ENCODE data around the gene DYNC1LI2. TPM values are rescaled to one million over a fixed set of nuclear protein-coding genes. Genes with fewer than 3 reads are reported as not detected.
"Not testable (repeated sequence)": the region's sequence is repeated elsewhere in the genome, so short reads cannot be mapped to it uniquely, and the experiment has no call there.

DYNC1LI2 gene
- total RNA-seq, 1 experiment from 2014 or later = 45.7 TPM

DNA sequence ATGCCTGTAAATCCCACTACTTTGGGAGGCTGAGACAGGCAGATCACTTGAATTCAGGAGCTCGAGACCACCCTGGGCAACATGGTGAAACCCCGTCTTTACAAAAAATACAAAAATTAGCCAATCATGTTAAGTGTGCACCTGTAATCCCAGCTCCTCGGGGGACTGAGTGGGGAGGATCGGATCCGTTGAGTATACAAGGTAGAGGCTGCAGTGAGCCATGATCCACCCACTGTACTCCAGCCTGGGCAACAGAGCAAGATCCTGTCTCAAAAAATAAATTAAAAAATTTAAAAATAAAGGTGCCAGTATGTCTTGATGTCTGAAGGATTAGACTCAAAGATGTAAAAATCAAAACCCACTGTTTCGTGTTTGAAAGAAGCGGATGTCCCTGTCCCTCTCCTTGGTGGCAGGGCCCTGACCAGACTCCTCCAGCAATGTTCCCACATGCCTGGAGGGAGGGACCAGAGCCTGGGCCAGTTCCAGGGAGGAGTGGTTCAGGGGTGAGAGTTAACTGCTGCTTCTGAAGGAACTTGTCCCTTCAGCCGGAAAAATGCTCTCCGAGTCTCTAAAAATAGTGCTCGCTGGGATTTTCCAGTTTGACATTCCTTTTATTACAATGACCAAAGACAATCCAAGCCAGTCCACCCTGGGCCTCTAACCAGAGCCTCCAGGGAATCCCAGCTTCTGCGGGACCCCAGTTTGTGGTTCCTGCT is 45.5 kb downstream of the DYNC1LI2 start:
- no peak for DNase-seq (ENCODE audit: low read depth)
- in situ Hi-C loops (cut with HindIII; ENCODE audit: low pct_unique_long_range_greater_than_20kb, low sequenced_read_pairs) = no loop called here

DNA sequence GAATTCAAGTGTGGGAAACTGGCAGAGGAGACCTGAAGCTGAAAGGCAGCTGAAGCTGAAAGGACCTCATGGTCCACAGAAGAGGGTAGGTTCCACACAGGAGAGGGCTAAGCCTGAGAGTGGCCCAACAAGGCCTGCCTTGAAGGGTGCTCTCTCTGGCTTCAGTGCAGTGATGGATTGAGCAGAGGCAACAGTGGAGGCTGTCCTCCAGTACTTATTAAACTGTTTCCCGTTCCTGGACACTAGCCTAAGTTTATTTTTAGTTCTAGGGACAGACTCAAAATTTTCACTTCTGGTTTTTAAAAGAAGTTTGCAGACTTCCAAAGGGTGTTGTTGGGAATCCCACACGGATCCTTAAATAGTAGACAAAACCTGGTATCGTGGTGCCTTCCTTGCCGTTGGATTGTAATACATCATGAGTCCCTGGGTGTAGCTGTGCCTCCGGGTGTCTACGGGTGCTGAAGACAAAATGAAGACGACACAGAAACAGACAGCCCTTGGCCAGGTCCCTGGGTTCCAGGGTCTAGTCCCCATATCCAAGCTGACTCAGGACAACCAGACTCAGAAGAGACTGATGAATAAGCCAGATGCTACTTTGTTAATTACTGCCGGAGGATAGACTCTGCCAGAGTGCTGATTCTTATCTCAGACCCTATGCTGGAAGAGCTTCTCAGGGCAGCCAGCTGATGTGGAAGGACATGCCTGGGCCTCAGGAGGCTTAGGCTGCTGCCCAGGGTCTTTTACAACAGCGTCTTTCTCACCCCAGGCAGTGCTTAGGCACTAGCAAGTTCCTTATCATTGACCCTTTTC is 47.8 kb downstream of the DYNC1LI2 start:
- DNase-seq (ENCODE audit: low read depth) = no peak
- in situ Hi-C loops (cut with HindIII; ENCODE audit: low pct_unique_long_range_greater_than_20kb, low sequenced_read_pairs) = no loop called here

DNA sequence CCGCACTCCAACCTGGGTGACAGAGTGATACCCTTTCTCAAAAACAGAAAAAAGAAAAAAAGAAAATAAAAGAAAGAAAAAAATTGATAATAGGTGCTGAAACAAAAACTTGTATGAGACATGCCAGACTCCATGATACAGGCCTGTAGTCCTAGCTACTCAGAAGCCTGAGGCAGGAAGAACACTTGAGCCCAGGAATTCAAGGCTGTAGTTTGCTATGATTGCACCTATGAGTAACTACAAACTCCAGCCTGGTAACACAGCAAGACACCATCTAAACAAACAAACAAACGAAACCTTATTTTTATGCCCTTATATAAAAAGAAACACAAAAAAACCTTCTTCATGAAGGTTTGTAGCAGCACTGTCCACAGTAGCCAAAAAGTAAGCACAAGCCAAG is 49.9 kb downstream of the DYNC1LI2 start:
- no peak for DNase-seq (ENCODE audit: low read depth)
- in situ Hi-C loops (cut with HindIII; ENCODE audit: low pct_unique_long_range_greater_than_20kb, low sequenced_read_pairs) = no loop called here

DNA sequence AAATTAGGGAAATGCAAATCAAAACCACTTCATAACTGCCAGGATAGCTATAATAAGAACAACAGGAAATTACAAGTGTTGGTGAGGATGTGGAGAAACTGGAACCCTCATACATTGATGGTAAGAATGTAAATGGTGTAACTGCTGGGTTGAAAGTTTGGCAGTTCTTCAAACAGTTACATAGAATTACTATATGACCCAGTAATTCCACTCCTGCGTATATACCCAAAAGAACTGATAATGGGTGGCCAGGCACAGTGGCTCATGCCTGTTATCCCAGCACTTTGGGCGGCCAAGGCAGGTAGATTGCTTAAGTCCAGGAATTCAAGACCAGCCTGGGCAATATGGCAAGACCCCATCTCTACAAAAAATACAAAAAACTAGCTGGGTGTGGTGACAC is 50.4 kb downstream of the DYNC1LI2 start:
- DNase-seq (ENCODE audit: low read depth) = no peak
- in situ Hi-C loops (cut with HindIII; ENCODE audit: low pct_unique_long_range_greater_than_20kb, low sequenced_read_pairs) = no loop called here

DNA sequence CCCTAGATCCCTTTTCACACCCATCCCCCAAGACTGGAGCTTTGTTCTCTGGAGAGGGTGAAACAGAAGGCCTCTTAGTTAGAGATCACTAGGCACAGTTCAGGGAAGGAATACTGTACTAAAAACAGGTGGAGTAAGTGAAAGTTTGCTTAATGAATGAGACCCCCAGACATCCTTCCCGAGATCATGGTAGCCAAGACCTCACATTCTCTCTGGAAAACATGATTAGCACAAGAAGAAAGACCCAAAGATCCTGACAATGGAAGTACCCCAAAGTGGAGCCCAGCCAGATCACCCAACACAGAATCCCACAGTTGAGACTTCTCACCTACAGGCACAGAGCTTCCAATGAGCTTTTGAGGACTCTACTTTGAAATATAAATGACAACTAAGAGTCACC is 51.5 kb downstream of the DYNC1LI2 start:
- in situ Hi-C loops (cut with HindIII; ENCODE audit: low pct_unique_long_range_greater_than_20kb, low sequenced_read_pairs) = no loop called here
- DNase-seq (ENCODE audit: low read depth) = no peak

DNA sequence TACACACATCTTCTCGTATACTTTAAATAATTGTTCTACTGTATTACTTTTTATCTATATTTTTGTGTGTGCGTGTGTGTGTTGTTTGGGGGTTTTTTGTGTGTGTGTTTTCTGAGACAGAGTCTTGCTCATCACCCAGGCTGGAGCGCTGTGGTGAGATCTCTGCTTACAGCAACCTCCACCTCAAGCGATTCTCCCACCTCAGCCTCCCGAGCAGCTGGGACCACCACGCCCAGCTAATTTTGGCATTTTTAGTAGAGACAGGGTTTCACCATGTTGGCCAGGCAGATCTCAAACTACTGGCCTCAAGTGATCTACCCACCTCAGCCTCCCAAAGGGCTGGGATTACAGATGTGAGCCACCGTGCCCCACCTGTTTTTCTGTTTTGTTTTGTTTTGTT is 53.4 kb downstream of the DYNC1LI2 start:
- in situ Hi-C loops (cut with HindIII; ENCODE audit: low pct_unique_long_range_greater_than_20kb, low sequenced_read_pairs) = no loop called here

DNA sequence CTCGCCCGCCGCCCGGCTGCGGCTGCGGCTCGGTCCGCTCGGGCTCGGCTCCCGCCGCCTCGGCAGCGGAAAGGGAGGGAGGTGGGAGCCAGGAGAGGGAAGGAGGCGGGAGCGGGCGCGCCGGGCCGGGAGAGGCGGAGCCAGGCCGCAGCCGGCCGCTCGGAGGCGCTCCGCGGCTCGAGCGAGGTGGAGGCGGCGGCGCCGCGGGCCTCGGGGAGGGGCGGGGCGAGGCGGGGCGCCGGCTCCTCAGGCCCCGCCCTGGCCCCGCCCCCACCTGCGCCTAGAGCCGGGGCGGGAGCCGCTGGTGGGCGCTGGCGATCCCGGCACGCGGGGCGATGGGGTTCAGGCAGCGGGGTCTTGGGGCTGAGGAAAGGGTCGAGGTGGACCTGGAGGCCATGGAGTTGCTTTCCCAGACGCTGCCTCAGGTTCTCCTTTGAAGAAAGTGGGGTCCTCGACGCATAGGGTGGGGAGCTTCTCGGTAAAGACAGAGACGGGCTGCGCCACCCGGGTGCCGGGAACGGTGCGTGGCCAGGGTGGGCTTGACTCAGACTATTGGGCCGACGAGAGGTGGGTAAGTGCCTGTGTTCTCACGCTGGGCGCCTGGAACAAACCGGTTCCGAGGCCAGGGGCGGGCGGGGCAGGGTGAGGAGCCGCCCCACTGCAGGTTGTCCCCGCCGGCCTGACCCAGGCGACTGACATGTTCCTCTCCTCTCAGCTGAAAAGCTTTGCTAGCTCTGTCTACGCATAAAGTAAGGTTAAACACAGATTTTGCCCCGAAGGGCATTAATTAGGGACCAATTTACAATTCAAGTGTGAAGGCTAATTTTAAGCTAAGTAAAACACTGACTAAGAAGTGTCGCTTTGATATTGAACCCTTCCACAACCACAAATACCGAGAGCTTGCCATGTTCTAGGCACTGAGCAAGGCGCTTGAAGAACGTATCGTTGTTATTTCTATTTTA is 54.5 kb downstream of the DYNC1LI2 start, which contains the start of gene CMTM4:
Gene CMTM4 (minus strand): TSS at position 75 of the 962 bp plus-strand sequence. CDS start 218 bp downstream, outside the sequence.
- in situ Hi-C loops (cut with HindIII; ENCODE audit: low pct_unique_long_range_greater_than_20kb, low sequenced_read_pairs) = no loop called here
- peak; percentile 85 for DNase-seq (ENCODE audit: low read depth)

More for the DNA sequence above, 53.4 kb downstream of the DYNC1LI2 start:
- no peak for DNase-seq (ENCODE audit: low read depth)

DNA sequence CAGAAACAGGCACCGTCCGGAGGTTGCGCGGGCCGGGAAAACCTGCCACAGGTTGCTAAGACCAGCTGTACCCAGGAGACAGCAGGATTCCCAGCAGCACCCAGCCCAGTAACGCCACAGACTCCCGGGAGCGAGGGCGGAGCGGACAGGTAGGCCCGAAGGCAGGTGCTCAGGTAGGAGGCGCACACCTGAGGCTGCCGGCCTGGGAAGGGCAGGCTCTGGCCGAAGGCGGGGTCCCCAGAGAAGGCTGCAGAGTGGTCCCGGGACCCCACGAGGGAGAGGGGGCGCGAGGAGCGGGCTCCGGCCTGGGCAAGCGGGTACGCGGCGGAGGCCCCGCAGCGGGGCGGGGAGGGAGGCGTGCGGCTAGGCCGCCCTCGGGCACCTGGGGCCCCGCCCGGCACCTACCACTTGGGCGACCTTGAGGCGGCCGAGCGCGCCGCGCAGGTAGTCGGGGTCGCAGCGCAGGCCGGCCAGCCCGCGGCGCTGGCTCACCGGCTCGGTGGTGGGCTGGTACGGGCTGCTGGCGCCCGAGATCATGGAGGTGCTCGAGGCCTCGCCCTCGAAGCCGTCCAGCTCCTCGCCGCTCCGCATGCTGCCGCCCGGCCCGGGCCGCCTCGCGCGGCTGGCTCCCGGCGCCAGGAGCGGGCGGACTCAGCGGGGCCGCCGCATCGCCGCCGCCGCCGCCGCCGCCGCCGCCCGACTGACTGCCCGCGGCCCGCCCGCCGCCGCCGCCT is 55.3 kb downstream of the DYNC1LI2 start:
- peak; percentile 35 for DNase-seq (ENCODE audit: low read depth)
- in situ Hi-C loops (cut with HindIII; ENCODE audit: low pct_unique_long_range_greater_than_20kb, low sequenced_read_pairs) = no loop called here

DNA sequence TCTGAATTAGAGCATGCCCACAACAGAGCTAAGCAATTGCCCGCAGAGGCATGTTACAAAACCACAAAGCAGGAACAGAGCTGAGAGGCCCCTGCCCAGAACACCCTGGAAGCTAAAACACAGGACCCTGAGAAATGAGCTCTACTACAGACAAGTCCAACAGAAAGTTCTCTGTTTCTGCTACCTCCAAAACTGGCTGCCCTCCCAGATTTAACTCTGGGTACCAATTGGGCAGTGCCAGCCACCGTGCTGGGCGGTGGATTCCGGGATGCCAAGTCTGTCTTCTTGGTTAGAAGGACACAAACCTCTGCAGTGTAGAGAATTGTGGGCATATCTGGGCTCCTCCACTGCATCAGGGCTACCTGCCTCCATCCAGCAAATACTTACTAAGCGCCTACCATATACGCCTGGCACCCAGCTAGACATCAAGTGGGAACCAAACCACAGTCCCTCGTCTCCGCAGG is 55.9 kb downstream of the DYNC1LI2 start:
- DNase-seq (ENCODE audit: low read depth) = no peak
- in situ Hi-C loops (cut with HindIII; ENCODE audit: low pct_unique_long_range_greater_than_20kb, low sequenced_read_pairs) = no loop called here

DNA sequence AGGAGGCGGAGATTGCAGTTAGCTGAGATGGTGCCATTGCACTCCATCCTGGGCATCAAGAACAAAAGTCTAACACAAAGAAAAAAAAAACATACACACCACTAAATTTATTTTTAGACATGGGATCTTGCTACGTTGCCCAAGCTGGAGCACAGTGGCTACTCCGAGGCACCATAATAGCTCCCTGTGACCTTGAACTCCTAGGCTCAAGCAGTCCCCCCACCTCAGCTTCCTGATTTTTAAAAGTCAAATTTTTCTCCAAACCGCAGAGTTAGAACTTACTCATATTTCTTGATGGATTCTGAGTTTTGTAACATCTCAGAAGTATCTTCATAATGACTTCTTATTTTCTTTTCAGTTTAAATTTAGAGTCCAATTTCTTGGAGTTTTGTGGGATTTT is 58.3 kb downstream of the DYNC1LI2 start:
- in situ Hi-C loops (cut with HindIII; ENCODE audit: low pct_unique_long_range_greater_than_20kb, low sequenced_read_pairs) = no loop called here
- DNase-seq (ENCODE audit: low read depth) = no peak

DNA sequence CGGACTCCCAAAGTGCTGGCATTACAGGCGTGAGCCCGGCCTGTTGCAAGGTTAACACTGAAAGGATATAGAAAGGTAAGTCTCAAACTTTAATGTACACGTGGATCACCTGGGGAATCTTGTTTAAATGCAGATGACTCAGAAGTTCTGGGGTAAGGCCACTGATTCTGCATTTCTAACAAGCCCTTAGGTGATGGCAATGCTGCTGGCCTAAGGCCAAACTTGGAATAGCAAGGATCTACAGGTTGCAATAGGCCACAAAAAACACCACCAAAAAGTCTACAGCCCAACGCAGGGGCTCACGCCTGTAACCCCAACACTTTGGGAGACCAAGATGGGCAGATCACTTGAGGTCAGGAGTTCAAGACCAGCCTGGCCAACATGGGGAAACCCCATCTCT is 59.1 kb downstream of the DYNC1LI2 start:
- in situ Hi-C loops (cut with HindIII; ENCODE audit: low pct_unique_long_range_greater_than_20kb, low sequenced_read_pairs) = no loop called here
- no peak for DNase-seq (ENCODE audit: low read depth)

DNA sequence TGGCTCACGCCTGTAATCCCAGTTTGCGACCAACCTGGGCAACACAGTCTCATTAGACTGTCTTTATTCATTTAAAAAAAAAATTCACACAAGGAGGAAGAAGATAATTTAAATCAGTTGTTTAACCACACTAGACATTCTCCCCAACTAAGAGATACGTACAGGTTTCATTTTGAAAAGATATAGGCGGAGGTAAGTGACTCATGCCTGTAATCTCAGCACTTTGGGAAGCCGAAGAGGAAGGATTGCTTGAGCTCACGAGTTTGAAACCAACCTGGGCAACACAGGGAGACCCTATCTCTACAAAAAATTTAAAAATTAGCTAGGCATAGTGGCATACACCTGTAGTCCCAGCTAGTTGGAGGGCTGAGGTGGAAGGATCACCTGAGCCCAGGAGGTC is 60.2 kb downstream of the DYNC1LI2 start:
- no peak for DNase-seq (ENCODE audit: low read depth)
- in situ Hi-C loops (cut with HindIII; ENCODE audit: low pct_unique_long_range_greater_than_20kb, low sequenced_read_pairs) = no loop called here

DNA sequence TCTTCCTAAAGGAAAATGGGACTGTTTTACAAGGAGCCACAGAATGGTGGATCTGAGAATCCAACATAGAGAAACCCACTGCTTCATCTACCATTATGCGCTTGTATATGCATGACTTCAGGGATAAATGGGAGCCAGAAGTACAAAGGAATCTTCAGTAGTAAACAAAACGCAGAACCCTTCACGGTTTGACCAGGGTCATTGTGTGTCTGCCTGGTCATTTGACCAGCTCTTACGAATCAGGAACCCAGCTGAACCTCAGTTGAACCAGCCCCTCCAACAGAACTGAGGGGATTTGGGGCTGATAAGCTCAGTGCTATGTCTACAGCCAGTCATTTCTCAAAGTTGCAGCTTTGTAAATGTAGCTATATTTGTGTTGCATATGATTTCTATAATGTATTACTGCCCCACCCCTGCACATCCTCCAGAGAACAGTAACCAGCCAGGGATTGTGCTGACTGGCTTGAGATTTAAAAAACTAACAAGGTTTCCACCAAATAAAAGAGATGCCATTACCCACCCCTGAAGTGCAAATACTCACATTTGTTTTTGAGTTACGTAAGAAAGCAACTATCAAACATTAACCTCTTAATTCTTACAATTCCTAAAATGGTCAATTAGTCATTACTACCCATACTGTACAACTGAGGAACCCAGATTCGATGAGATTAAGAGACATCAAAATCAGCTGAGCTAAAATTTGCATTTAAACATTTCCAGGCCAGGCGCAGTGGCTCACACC is 61.1 kb downstream of the DYNC1LI2 start:
- in situ Hi-C loops (cut with HindIII; ENCODE audit: low pct_unique_long_range_greater_than_20kb, low sequenced_read_pairs) = no loop called here
- no peak for DNase-seq (ENCODE audit: low read depth)

DNA sequence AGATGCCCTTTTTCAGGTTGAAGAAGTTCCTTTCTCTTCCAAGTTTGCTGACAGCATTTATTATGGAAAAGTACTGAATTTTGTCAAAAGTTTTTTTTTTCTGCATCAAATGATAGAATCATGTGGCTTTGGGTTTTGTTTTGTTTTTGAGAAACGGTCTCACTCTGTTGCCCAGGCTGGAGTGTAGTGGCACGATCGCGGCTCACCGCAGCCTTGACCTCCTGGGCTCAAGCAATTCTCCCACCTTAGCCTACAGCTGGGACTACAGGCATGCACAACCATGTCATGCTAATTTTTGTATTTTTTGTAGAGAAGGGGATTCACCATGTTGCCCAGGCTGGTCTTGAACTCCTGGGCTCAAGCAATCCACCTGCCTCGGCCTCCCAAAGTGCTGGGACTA is 62.1 kb downstream of the DYNC1LI2 start:
- in situ Hi-C loops (cut with HindIII; ENCODE audit: low pct_unique_long_range_greater_than_20kb, low sequenced_read_pairs) = no loop called here
- peak; percentile 39 for DNase-seq (ENCODE audit: low read depth)

DNA sequence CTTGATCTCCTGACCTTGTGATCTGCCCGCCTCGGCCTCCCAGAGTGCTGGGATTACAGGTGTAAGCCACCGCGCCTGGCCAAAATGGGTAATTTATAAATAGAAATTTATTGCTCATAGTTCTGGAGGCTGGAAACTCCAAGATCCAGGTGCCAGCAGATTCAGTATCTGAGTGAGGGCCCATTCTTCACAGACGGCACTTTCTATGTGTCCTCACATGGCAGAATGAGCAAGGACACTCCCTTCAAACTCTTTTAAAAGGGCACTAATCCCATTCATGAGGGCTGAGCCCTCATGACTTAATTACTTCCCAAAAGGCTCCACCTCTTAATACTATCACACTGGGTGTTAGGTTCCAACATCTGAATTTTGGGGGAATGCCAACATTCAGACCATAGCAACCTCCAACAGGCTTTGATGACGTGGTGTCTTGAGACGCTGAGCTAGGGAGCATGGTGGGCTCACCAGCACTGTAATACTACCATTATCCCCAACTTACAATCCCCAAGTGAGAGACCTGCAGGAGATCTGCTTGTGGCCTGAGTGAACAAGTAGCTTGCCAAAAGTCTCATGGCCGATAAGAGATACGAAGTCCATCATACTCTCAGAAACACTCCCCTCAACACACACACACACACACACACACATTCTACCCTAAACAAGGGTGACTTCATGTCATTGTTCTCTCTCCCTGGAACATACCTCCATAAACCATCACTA is 63.3 kb downstream of the DYNC1LI2 start:
- in situ Hi-C loops (cut with HindIII; ENCODE audit: low pct_unique_long_range_greater_than_20kb, low sequenced_read_pairs) = no loop called here
- no peak for DNase-seq (ENCODE audit: low read depth)

DNA sequence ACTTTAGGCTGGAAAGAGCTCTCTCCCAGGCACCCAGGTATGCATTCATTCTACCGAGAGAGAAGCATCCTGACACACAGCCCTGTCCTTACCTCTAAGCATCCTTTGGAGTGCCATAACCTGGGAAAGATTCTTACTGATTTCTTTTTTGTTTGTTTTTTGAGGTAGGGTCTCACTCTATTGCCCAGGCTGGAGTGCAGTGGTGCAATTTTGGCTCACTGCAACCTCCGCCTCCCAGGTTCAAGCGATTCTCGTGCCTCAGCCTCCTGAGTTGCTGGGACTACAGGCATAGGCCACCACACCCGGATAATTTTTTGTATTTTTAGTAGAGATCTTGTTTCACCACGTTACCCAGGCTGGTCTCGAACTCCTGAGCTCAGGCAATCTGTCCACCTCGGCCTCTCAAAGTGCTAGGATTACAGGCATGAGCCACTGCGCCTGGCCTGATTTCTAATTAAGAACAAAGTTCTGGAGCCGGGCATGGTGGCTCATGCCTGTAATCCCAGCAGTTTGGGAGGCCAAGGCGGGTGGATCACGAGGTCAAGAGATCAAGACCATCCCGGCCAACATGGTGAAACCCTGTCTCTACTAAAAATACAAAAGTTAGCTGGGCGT is 65.8 kb downstream of the DYNC1LI2 start:
- in situ Hi-C loops (cut with HindIII; ENCODE audit: low pct_unique_long_range_greater_than_20kb, low sequenced_read_pairs); DNase-seq (ENCODE audit: low read depth): not testable (repeated sequence)
